ENCODE data around the gene TBC1D8B. TPM values are rescaled to one million over a fixed set of nuclear protein-coding genes. Genes with fewer than 3 reads are reported as not detected.

Gene TBC1D8B
- total and polyA plus RNA-seq, 2 experiments from 2014 or later, result 9.3 to 12.1 TPM

DNA sequence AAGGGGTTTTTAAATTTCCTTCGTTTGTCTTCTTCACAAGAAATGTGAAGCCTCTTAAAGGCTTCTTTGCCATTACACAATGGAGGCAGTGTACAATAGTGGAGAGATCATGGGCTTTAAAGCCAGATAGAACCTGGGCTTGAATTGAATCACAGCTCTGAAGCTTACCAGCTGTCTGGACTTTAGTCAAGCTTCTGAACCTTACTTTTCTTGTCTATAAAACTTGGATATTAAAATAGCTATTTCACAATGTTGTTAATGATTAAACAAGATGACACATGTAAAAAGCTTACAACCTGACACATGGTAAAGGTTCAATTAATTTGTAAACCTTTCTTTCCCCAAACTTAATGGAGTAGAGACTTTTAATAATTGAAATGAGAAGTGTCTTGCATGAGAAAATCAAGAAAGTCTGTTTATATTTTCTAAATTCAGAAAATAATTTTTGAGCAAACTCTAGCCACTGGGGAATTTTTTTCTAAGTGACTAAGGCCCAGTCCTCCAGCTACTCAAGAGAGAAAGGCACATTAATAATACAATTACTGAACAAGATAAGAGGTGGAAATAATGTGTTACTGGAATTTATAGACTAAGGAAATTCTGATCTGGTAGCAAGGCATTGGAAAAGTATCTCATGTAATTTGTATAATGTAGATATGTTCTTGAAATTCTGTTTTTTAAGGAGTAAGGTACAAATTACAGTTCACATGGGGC lies 21.7 kb upstream of the TBC1D8B start:
- Histone ChIP-seq H3K27me3 (replicated peaks; ENCODE audit: insufficient read depth) (no peaks in the 10 kb centered on the region), H3K4me3 (no peak overlapping the region), H3K36me3 (ENCODE audit: low read depth) (no peaks in the 10 kb centered on the region), H3K9me3 (ENCODE audit: low read depth) (no peaks in the 10 kb centered on the region), H3K4me2 (ENCODE audit: unreplicated experiment) (no peak overlapping the region), H3K9ac (no peak overlapping the region), H3F3A (ENCODE audit: insufficient read depth) (no peaks in the 10 kb centered on the region), H3K27ac (no peak overlapping the region), H3K79me2 (ENCODE audit: insufficient read depth) (no peaks in the 10 kb centered on the region), H3K9me2 (ENCODE audit: insufficient read depth) (no peaks in the 10 kb centered on the region), H2AFZ (no peak overlapping the region), H4K20me1 (ENCODE audit: insufficient read depth) (no peaks in the 10 kb centered on the region), H3K4me1 (ENCODE audit: insufficient read depth) (no peaks in the 10 kb centered on the region)
- TF ChIP-seq EZH2phosphoT487 (IDR thresholded peaks at IDR 0.05; ENCODE audit: insufficient read depth, low read depth), result no peak
- no peak for TF ChIP-seq EZH2 (IDR thresholded peaks at IDR 0.05; ENCODE audit: insufficient read depth, poor library complexity, severe bottlenecking)
- no peak for DNase-seq
- in situ Hi-C loops (cut with MboI), result loop anchor here (25.0 kb wide), 1 partner anchor 294 kb away; no protein-coding TSS in a partner anchor
- WGBS, 2 experiments (ENCODE audit: low coverage in 1 of 2, low lambda C conversion rate in 2 of 2, missing lambda C conversion rate in 2 of 2), result 0 to 8% methylated on average over 1 of the region's 1 CpG

GRCh38 chrX:106783716-106784115 lies 18.8 kb upstream of the TBC1D8B start:
- Histone ChIP-seq H3K9ac (no peak overlapping the region), H3K27me3 (replicated peaks; ENCODE audit: insufficient read depth) (no peaks in the 10 kb centered on the region), H3K9me3 (ENCODE audit: low read depth) (no peaks in the 10 kb centered on the region), H4K20me1 (ENCODE audit: insufficient read depth) (no peaks in the 10 kb centered on the region), H3K4me2 (ENCODE audit: unreplicated experiment) (no peak overlapping the region), H3K27ac (no peak overlapping the region), H2AFZ (no peak overlapping the region), H3K79me2 (ENCODE audit: insufficient read depth) (no peaks in the 10 kb centered on the region), H3K9me2 (ENCODE audit: insufficient read depth) (no peaks in the 10 kb centered on the region), H3K4me1 (ENCODE audit: insufficient read depth) (no peaks in the 10 kb centered on the region), H3K4me3 (no peak overlapping the region), H3F3A (ENCODE audit: insufficient read depth) (no peaks in the 10 kb centered on the region), H3K36me3 (ENCODE audit: low read depth) (no peaks in the 10 kb centered on the region)
- in situ Hi-C loops (cut with MboI), result loop anchor here (25.0 kb wide), 1 partner anchor 296 kb away; no protein-coding TSS in a partner anchor
- TF ChIP-seq EZH2 (IDR thresholded peaks at IDR 0.05; ENCODE audit: insufficient read depth, poor library complexity, severe bottlenecking) (no peak), EZH2phosphoT487 (IDR thresholded peaks at IDR 0.05; ENCODE audit: insufficient read depth, low read depth) (no peak)
- DNase-seq, result no peak
- 10 to 11% methylated on average over 7 of the region's 7 CpGs for WGBS, 2 experiments (ENCODE audit: low coverage in 1 of 2, low lambda C conversion rate in 2 of 2, missing lambda C conversion rate in 2 of 2)

GRCh38 chrX:106791495-106791894 lies 11.0 kb upstream of the TBC1D8B start:
- H3K27ac ChIP-seq, result no peak overlapping the region
- in situ Hi-C loops (cut with MboI), result loop anchor here (25.0 kb wide), 1 partner anchor 304 kb away; no protein-coding TSS in a partner anchor
- TF ChIP-seq EZH2phosphoT487 (IDR thresholded peaks at IDR 0.05; ENCODE audit: insufficient read depth, low read depth) (no peak), EZH2 (IDR thresholded peaks at IDR 0.05; ENCODE audit: insufficient read depth, poor library complexity, severe bottlenecking) (no peak)
- H3K4me1 ChIP-seq (ENCODE audit: insufficient read depth), result no peaks in the 10 kb centered on the region
- no peak overlapping the region for H3K4me2 ChIP-seq (ENCODE audit: unreplicated experiment)
- no peaks in the 10 kb centered on the region for H3K79me2 ChIP-seq (ENCODE audit: insufficient read depth)
- DNase-seq, result peak; percentile 40
- no peak overlapping the region for H2AFZ ChIP-seq
- no peaks in the 10 kb centered on the region for H4K20me1 ChIP-seq (ENCODE audit: insufficient read depth)
- no peaks in the 10 kb centered on the region for H3K9me2 ChIP-seq (ENCODE audit: insufficient read depth)
- H3K27me3 ChIP-seq (replicated peaks; ENCODE audit: insufficient read depth), result no peaks in the 10 kb centered on the region
- no peaks in the 10 kb centered on the region for H3F3A ChIP-seq (ENCODE audit: insufficient read depth)
- H3K9me3 ChIP-seq (ENCODE audit: low read depth), result no peaks in the 10 kb centered on the region
- WGBS, 2 experiments (ENCODE audit: low coverage in 1 of 2, low lambda C conversion rate in 2 of 2, missing lambda C conversion rate in 2 of 2), result 0% methylated on average over 1 of the region's 1 CpG
- no peak overlapping the region for H3K9ac ChIP-seq
- no peaks in the 10 kb centered on the region for H3K36me3 ChIP-seq (ENCODE audit: low read depth)
- H3K4me3 ChIP-seq, result no peak overlapping the region

- in situ Hi-C loops (cut with MboI), result no loop called here
- H3K9ac ChIP-seq, result peak overlapping the region; percentile 99
- no peak for TF ChIP-seq EZH2 (IDR thresholded peaks at IDR 0.05; ENCODE audit: insufficient read depth, poor library complexity, severe bottlenecking)
- TF ChIP-seq EZH2phosphoT487 (IDR thresholded peaks at IDR 0.05; ENCODE audit: insufficient read depth, low read depth), result no peak
Measured at GRCh38 chrX:106802063-106802387, 448 bp upstream of the TBC1D8B start.

More at GRCh38 chrX:106802063-106802387, 448 bp upstream of the TBC1D8B start:
- DNase-seq, result peak; percentile 56
- Histone ChIP-seq H3K27me3 (replicated peaks; ENCODE audit: insufficient read depth) (no peaks in the 10 kb centered on the region), H3K4me3 (peak overlapping the region; percentile 96), H2AFZ (peak overlapping the region; percentile 90), H3K9me3 (ENCODE audit: low read depth) (no peaks in the 10 kb centered on the region), H3K79me2 (ENCODE audit: insufficient read depth) (peaks cover 44% of the 10 kb centered on the region), H3K36me3 (ENCODE audit: low read depth) (no peaks in the 10 kb centered on the region), H3K4me2 (ENCODE audit: unreplicated experiment) (peak overlapping the region; percentile 71), H3K4me1 (ENCODE audit: insufficient read depth) (no peaks in the 10 kb centered on the region), H3K27ac (peak overlapping the region; percentile 65), H4K20me1 (ENCODE audit: insufficient read depth) (no peaks in the 10 kb centered on the region; the same call in 1 of the 2 replicates), H3K9me2 (ENCODE audit: insufficient read depth) (no peaks in the 10 kb centered on the region), H3F3A (ENCODE audit: insufficient read depth) (no peaks in the 10 kb centered on the region)
- 0 to 2% methylated on average over 11 of the region's 11 CpGs for WGBS, 2 experiments (ENCODE audit: low coverage in 1 of 2, low lambda C conversion rate in 2 of 2, missing lambda C conversion rate in 2 of 2)

Data from GM23248 (cell line).